Upper lobe of left lung (tissue), 4 donors: Measurements from ENCODE around the gene TLCD2.
"Not testable (repeated sequence)": the region's sequence is repeated elsewhere in the genome, so short reads cannot be mapped to it uniquely, and the experiment has no call there.

ENCODE experiments used
- CTCF ChIP-seq, 6 experiments: fragments of 450-650 bp in 4 of 6; fragments of 200-600 bp in 2 of 6; sonication (generic) in 2 of 6; IDR thresholded peaks; one replicate each; pipeline ENCODE4 v1.5.1; 2016 to 2019; ENCODE audit warnings: antibody characterized with exemption in 6 of 6
- EP300 ChIP-seq, 4 donors: sonication (generic); formaldehyde crosslinking; IDR thresholded peaks; one replicate each; pipeline ENCODE4 v1.5.1; 2017; ENCODE audit warnings: antibody characterized with exemption in 4 of 4, control low read depth in 2 of 4
- POLR2A ChIP-seq, 4 donors: fragments of 450-650 bp; IDR thresholded peaks; one replicate each; pipeline ENCODE4 v1.5.1; 2016 to 2017; ENCODE audit warnings: antibody characterized with exemption in 4 of 4, mild to moderate bottlenecking in 2 of 4
- POLR2AphosphoS5 ChIP-seq, 2 donors: sonication (generic); formaldehyde crosslinking; IDR thresholded peaks; one replicate each; pipeline ENCODE4 v1.5.1; 2017; ENCODE audit warnings: antibody characterized with exemption in 2 of 2

- not testable (repeated sequence) for TF ChIP-seq CTCF, POLR2A, EP300, POLR2AphosphoS5 (IDR thresholded peaks at IDR 0.05)
Observed at GRCh38 chr17:1663934-1664333, 46.2 kb downstream of the TLCD2 start.
